HG02759 (cell line): ENCODE measurements around the gene PLAAT5.
"Not testable (repeated sequence)": the region's sequence is repeated elsewhere in the genome, so short reads cannot be mapped to it uniquely, and the experiment has no call there.

Experiments
- ATAC-seq: cut with Tn5 transposase; IDR thresholded peaks from one replicate; pipeline ENCODE4 v1.9.1; 2021; ENCODE audit warnings: mild to moderate bottlenecking, moderate library complexity; ENCODE audit not compliant: unreplicated experiment

Gene PLAAT5

DNA sequence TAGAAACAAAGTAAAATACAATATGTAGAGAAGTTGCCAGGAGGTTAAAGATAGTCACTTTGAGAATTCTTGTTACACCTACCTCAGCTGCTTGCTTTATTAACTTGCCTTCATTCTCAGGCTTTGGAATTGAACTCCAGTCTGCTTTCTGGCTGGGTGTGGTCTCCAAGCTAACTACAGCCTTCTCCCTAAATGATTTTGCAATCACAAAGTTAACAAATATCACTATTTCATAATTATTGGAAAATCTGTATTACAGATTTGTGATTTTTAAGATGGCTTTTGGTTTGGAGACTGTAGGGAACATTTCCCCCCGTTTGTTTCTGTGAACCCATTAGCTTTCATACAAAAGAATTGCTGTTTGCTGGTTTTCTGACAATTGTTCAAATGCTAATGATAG lies 2.2 kb downstream of the PLAAT5 start:
- ATAC-seq: no peak

DNA sequence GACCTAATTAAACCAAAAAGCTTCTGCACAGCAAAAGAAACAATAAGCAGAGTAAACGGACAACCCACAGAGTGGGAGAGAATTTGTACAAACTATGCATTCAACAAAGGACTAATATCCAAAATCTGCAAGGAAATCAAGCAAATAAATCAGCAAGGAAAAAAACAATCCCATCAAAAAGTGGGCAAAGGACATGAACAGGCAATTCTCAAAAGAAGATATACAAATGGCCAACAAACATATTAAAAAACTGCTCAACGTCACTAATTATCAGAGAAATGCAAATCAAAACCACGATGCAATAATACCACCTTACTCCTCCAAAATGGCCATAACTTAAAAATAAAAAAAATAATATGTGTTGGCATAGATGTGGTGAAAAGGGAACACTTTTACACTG lies 5.2 kb downstream of the PLAAT5 start:
- no peak for ATAC-seq

DNA sequence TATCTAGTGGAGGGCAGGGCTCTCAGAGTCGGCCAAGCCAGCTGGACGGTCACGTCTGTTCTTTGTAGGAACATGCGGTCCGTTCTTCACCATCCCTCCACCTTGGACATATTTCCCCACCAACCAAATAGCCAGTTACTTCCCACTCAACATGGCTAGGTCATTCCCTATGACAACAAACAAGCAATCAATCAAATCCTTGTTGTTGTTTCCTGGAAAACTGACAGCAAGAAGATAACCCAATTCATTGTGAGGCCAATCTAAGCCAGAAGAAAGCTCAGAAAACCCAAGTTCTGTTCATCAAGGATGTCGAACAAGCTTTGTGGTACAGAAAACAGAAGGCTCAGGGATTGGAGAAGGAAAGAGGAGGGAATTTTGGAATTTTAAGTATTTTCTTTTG lies 10.9 kb downstream of the PLAAT5 start:
- ATAC-seq: no peak

DNA sequence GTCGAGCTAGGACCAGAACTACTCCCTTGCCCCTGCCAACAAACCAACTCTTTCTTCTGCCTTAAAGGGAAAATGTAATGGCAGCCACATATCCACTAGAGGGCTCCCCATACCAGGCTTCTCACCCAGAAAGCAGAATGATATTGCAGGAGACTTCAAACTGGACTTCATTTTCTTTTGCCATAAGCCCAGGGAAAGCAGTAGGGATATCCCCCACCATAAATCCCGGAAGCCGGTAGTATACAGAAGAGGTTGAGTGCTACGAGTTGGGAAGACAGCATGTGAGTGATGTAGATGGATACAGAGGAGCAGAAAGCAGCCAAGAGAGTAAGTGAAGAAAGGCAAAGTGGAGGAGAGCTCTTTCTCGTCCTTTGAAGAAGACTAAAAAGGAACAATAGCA lies 12.1 kb downstream of the PLAAT5 start:
- ATAC-seq: no peak

DNA sequence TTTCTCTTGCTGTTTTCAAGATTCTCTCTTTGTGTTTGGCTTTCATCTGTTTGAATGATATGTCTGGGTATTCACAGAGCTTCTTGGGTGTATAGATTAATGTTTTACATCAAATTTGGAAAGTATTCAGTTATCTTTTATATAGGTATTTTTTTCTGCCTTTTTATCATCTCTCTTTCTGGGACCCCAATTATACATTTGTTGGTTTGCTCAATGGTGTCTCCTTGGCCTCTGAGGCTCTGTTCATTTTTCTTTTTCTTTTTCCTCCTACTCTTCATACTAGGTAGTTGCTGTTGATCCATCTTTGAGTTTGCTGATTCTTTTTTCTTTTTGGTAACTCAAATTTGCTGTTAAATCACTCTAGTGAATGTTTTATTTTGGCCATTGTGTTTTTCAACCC lies 14.3 kb downstream of the PLAAT5 start:
- no peak for ATAC-seq

DNA sequence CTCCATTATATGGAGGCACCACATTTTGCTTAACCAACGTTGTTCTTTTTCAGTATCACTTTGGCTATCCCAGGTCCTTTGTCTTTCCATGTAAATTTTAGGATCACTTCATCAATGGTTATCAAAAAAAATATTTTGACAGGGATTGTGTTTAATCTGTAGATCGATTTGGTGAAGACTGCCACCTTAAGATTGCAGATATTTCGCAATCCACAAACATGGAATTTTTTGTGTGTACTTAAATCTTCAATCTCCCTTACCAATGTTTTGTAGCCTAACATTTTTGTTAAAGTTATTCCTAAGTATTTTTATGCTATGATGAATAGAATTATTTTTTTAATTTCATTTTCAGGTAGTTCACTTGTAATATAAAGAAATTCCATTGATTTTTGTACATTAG lies 18.6 kb downstream of the PLAAT5 start:
- ATAC-seq: no peak

DNA sequence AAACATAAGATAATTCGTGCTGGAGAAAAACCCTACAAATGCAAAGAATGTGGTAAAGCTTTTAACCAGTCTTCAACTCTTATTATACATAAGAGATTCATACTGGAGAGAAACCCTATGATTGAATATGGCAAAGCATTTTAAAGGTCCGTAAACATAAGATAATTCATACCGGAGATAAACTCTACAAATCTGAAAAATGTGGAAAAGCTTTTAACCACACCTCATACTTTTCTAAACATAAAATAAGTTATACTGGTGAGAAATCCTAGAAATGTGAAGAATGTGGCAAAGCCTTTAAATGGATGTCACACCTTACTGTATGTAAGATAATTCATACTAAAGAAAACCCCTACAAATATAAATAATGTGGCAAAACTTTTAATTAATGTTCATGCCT lies 20.7 kb downstream of the PLAAT5 start:
- ATAC-seq: no peak

DNA sequence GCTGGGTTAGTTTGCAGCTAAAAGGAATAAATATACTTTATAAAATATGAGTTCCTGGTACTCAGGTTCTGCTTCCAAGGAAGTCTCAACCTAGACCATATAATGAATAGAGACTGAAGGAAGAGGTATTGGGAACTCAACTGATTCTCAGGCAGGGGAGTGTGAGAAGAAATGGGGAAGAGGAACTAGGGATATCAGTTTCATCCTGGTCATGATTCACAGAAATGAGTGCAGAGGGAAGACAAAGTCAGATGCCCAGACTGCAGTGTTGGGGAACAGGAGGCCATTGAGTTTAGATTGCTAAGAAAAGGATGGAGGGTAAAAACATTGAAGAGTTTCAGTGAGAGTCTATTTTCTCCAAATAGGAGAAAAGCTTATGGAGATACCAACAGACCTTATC lies 28.8 kb downstream of the PLAAT5 start:
- ATAC-seq: no peak

DNA sequence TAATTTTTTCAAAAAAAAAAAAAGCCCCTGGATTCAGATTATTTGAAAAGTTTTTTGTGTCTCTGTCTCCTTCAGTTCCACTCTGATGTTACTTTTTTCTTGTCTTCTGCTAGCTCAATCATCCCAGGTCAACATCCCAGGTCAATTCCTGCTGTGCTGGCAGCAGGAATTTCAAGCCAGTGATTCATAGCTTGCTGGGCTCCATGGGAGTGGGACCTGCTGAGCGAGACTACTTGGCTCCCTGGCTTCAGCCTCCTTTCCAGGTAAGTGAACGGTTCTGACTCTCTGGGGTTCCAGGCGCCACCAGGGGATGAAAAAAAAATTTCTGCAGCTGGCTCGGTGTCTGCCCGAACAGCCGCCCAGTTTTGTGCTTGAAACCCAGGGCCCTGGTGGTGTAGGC lies 31.4 kb downstream of the PLAAT5 start:
- no peak for ATAC-seq

DNA sequence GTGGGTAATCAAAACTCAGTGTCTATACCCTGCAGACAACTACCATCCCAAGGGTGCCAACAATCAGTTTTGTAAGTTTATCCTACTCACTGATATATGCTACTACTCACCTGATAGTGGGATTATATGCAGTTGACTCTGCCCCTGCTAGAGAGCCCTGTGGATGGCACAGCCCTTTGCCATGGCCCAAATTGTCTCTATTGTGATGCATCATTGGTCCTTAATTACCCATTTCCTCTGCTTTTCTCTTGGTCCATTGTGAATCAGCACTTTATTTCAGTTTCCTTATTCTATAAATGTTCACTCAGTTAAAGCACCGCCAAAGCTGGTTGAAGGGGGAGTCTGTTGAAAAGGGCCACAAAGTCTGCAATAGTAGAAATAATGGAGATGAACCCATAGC lies 42.3 kb downstream of the PLAAT5 start:
- ATAC-seq: no peak

DNA sequence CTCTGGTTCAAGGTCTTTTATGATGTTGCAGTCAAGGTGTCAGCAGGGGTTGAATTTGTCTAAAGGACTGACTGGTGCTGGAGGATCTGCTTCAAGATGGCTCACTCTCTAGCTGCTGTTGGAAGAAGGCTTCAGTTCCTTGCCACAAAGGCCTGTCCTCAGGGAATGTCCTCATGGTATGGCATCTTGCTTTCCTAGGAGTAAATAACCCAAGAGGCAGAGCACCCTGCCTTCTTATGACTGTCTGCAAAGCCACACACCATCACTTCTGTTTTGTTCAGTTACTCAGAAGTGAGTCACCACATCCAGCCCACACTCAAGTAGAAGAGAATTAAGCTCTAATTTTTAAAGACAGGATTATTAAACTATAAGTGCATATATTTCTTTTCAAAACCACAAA lies 45.2 kb downstream of the PLAAT5 start:
- no peak for ATAC-seq

DNA sequence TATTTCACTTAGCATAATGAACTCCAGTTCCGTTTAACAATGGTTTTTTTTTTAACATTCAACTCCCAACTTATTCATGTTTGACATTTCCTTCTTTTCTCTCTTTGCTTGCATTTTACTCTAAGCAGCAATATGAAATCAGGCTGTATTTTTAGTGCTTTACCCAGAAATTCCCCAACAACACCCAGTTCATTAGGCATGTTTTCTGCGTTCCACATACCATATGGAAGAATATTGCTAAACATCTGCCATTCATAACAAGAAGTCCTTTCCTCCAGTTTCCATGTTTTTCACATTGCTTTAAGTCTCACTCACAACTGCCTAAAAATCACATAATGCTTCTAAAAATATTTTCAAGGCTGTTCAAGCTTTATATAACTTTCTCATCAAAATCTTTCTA lies 45.8 kb downstream of the PLAAT5 start:
- ATAC-seq: no peak

DNA sequence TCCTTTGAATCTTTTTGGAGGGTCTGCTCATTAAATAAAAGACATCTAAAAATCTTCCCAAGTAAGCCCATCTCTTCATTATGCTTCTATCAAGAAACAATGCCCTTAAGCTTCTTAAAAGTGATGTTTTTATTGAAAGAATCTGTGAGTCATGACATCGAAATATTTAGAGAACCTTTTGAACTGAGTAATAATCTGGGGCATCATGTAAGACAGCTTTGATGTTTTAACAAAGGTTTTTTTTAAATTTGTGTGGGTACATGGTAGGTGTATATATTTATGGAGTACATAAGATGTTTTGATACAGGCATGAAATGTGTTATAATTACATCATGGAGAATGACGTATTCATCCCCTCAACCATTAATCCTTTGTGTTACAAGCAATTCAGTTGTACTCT lies 46.8 kb downstream of the PLAAT5 start:
- no peak for ATAC-seq

DNA sequence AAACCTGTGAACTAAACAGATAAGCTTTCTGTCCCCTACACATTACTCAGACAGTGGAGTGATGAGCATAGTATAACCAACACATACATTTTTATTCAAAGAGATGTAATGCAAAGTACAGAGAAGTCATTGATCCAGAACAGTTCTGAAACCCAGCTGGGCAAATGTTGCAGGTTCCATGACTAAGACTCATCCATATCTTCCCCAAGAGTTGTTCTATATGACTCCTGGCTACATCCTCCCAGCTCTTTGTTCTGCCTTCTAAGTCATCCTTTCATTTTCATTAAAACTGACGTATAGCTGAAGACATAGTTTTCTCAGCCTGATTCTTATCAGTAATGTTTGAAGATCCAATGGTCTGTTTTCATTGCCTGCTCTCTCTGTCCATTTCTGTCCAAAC lies 47.3 kb downstream of the PLAAT5 start:
- no peak for ATAC-seq

DNA sequence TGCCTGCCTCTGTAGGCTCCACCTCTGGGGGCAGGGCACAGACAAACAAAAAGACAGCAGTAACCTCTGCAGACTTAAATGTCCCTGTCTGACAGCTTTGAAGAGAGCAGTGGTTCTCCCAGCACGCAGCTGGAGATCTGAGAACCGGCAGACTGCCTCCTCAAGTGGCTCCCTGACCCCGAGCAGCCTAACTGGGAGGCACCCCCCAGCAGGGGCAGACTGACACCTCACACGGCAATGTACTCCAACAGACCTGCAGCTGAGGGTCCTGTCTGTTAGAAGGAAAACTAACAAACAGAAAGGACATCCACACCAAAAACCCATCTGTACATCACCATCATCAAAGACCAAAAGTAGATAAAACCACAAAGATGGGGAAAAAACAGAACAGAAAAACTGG lies 55.1 kb downstream of the PLAAT5 start:
- ATAC-seq: not testable (repeated sequence)

DNA sequence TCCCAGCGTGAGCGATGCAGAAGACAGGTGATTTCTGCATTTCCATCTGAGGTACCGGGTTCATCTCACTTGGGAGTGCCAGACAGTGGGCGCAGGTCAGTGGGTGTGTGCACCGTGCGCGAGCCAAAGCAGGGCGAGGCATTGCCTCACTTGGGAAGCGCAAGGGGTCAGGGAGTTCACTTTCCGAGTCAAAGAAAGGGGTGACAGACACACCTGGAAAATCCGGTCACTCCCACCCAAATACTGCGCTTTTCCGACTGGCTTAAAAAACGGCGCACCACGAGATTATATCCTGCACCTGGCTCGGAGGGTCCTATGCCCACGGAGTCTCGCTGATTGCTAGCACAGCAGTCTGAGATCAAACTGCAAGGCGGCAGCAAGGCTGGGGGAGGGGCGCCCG lies 55.6 kb downstream of the PLAAT5 start:
- not testable (repeated sequence) for ATAC-seq

DNA sequence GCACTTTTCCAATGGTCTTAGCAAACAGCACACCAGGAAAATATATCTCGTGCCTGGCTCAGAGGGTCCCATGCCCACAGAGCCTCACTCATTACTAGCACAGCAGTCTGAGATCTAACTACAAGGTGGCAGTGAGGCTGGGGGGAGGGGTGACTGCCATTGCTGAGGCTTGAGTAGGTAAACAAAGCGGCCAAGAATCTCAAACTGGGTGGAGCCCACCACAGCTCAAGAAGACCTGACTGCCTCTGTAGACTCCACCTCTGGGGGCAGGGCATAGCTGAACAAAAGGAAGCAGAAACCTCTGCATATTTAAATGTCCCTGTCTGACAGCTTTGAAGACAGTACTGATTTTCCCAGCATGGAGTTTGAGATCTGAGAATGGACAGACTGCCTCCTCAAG lies 60.2 kb downstream of the PLAAT5 start:
- not testable (repeated sequence) for ATAC-seq

DNA sequence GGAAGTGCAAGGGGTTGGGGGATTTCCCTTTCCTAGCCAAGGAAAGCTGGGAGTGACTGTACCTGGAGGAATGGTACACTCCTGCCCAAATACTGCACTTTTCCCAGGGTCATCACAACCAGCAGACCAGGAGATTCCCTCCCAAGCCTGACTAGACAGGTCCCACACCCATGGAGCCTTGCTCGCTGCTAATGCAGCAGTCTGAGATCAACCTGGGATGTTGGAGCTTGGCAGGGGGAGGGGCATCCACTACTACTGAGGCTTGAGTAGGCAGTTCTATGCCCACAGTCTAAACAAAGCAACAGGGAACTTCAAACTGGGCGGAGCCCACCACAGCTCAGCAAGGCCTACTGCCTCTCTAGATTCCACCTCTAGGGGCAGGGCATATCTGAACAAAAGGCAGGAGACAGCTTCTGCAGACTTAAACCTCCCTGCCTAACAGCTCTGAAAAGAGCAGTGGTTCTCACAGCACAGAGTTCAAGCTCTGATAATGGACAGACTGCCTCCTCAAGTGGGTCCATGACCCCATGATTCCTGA lies 62.9 kb downstream of the PLAAT5 start:
- no peak for ATAC-seq

DNA sequence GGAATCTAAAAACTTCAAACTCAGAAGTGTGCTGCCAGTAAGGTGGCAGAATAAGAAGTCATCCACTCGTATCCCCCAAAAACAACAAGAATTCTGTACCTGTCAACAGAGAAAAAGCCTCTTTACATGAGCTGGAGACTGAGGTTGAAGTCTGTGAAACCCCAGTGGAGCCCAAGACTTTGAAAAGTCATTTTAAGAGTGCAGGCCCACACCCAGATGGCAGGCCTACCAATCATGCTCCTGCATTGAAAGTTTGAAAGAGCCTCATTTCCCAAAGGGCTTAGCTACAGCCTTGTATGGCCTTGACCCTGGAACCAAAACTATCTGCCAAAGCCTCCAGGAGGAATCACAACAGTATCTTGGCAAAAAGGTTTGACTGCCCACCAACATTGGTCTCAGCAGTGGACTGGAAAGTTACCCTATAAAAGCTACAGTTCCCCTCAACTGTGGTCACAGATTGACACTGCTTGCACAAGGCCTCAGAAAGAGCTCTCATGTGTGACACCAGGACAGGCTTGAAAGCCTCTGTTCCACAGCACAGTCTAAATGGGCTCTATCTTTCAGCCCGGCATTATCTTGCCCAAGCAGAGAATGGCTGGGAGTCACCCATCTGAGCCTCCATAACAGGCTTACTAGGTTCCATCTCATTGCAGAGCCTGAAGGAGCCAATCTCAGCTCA lies 73.7 kb downstream of the PLAAT5 start:
- ATAC-seq: no peak
